ENCODE data around the gene USP9Y.
"Not testable (repeated sequence)": the region's sequence is repeated elsewhere in the genome, so short reads cannot be mapped to it uniquely, and the experiment has no call there.

The USP9Y gene

GRCh38 chrY:12701181-12701695 is at the start of gene USP9Y:
USP9Y (plus strand) TSS chrY:12701231; CDS start chrY:12709448, 8,217 bp downstream.
- DNase-seq (ENCODE audit: low read depth): no peak

GRCh38 chrY:12651621-12652036 is 49.4 kb upstream of the USP9Y start:
- DNase-seq (ENCODE audit: low read depth): no peak

GRCh38 chrY:12661745-12662681 is 39.0 kb upstream of the USP9Y start:
- no peak for DNase-seq (ENCODE audit: low read depth)

- no peak for DNase-seq (ENCODE audit: low read depth)
Measured at GRCh38 chrY:12662745-12663591, 38.1 kb upstream of the USP9Y start.

- DNase-seq (ENCODE audit: low read depth): not testable (repeated sequence)
Measured at GRCh38 chrY:12663845-12664244, 37.2 kb upstream of the USP9Y start.

GRCh38 chrY:12678111-12678510 is 22.9 kb upstream of the USP9Y start:
- no peak for DNase-seq (ENCODE audit: low read depth)

- no peak for DNase-seq (ENCODE audit: low read depth)
Measured at GRCh38 chrY:12681535-12681934, 19.5 kb upstream of the USP9Y start.

- DNase-seq (ENCODE audit: low read depth): no peak
Measured at GRCh38 chrY:12688337-12688736, 12.7 kb upstream of the USP9Y start.

GRCh38 chrY:12700087-12700486 is 944 bp upstream of the USP9Y start:
- DNase-seq (ENCODE audit: low read depth): no peak

- DNase-seq (ENCODE audit: low read depth): no peak
Measured at GRCh38 chrY:12702174-12702573, 1.1 kb downstream of the USP9Y start.

GRCh38 chrY:12710460-12710859 is 9.4 kb downstream of the USP9Y start:
- DNase-seq (ENCODE audit: low read depth): no peak

- no peak for DNase-seq (ENCODE audit: low read depth)
Measured at GRCh38 chrY:12715376-12715775, 14.3 kb downstream of the USP9Y start.

GRCh38 chrY:12729746-12730145 is 28.7 kb downstream of the USP9Y start:
- no peak for DNase-seq (ENCODE audit: low read depth)

- no peak for DNase-seq (ENCODE audit: low read depth)
Measured at GRCh38 chrY:12733625-12734024, 32.6 kb downstream of the USP9Y start.

GRCh38 chrY:12734051-12734450 is 33.0 kb downstream of the USP9Y start:
- no peak for DNase-seq (ENCODE audit: low read depth)

- no peak for DNase-seq (ENCODE audit: low read depth)
Measured at GRCh38 chrY:12741414-12741813, 40.4 kb downstream of the USP9Y start.

- DNase-seq (ENCODE audit: low read depth): no peak
Measured at GRCh38 chrY:12742725-12743124, 41.7 kb downstream of the USP9Y start.

GRCh38 chrY:12744091-12744490 is 43.1 kb downstream of the USP9Y start:
- no peak for DNase-seq (ENCODE audit: low read depth)

GRCh38 chrY:12749293-12749692 is 48.3 kb downstream of the USP9Y start:
- no peak for DNase-seq (ENCODE audit: low read depth)

- DNase-seq (ENCODE audit: low read depth): no peak
Measured at GRCh38 chrY:12752856-12753255, 51.8 kb downstream of the USP9Y start.

- no peak for DNase-seq (ENCODE audit: low read depth)
Measured at GRCh38 chrY:12756021-12756420, 55.0 kb downstream of the USP9Y start.

GRCh38 chrY:12765976-12766375 is 64.9 kb downstream of the USP9Y start:
- DNase-seq (ENCODE audit: low read depth): no peak

- DNase-seq (ENCODE audit: low read depth): no peak
Measured at GRCh38 chrY:12784521-12784920, 83.5 kb downstream of the USP9Y start.
